Measurements from ENCODE around the gene PCDH15.

DNA sequence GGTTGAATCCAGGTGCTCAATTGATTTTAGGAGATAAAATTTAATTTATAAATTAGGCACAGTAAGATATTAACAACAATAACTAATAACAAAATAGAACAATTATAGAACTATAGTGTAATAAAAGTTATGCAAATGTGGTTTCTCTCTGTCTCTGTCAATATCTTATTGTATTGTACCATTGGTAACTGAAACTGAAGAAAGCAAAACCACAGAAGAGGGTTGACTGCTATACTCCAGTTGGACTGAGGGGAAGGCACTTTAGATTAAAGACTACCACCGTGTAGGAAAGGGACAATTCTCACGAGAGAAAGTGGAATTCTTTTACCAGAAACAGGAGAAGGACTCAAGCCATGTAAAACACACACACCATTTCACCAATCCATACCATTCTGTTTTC, 967.1 kb downstream of the PCDH15 start:
- TF ChIP-seq CTCF (conservative IDR thresholded peaks at IDR 0.05; ENCODE audit: low read length) (no peak), EZH2phosphoT487 (IDR thresholded peaks at IDR 0.05; ENCODE audit: borderline replicate concordance, low read depth, low read length) (no peak)

Measured in OCI-LY7 (cell line).